Tibial nerve (tissue), 4 donors: Measurements from ENCODE around the gene BET1L. TPM values are rescaled to one million over a fixed set of nuclear protein-coding genes. Genes with fewer than 3 reads are reported as not detected.

Experiments used
- DNase-seq, 2 donors: peaks; one replicate each; pipeline ENCODE4 v3.0.0-alpha.2; 2019; ENCODE audit warnings: low spot score in 2 of 2
- H3K27ac ChIP-seq, 4 donors: fragments of 200-600 bp; sonication (generic) in 3 of 4; one replicate each; pipeline ENCODE4 v1.5.1; 2017 to 2019; ENCODE audit warnings: mild to moderate bottlenecking in 1 of 4
- H3K27me3 ChIP-seq, 2 donors: fragments of 200-600 bp; sonication (generic) in 1 of 2; one replicate each; pipeline versions ENCODE4 v1.5.1 to v1.6.0; 2017 to 2019
- H3K36me3 ChIP-seq, 3 donors: fragments of 200-600 bp; sonication (generic); one replicate each; pipeline ENCODE4 v1.5.1; 2018 to 2019
- H3K4me1 ChIP-seq, 4 donors: fragments of 200-600 bp; sonication (generic) in 3 of 4; one replicate each; pipeline ENCODE4 v1.5.1; 2017 to 2019
- H3K4me3 ChIP-seq, 4 donors: fragments of 200-600 bp; sonication (generic) in 3 of 4; one replicate each; pipeline ENCODE4 v1.5.1; 2017 to 2019; ENCODE audit warnings: mild to moderate bottlenecking in 1 of 4, moderate library complexity in 1 of 4
- H3K9me3 ChIP-seq, 4 donors: fragments of 200-600 bp; sonication (generic) in 3 of 4; one replicate each; pipeline ENCODE4 v1.5.1; 2017 to 2019
- EP300 ChIP-seq, 2 donors: sonication (generic); formaldehyde crosslinking; IDR thresholded peaks; one replicate each; pipeline ENCODE4 v1.6.1; 2017; ENCODE audit warnings: antibody characterized with exemption in 2 of 2, mild to moderate bottlenecking in 1 of 2
- POLR2A ChIP-seq, 2 donors: fragments of 450-650 bp; IDR thresholded peaks; one replicate each; pipeline ENCODE4 v1.6.1; 2017; ENCODE audit warnings: antibody characterized with exemption in 2 of 2, mild to moderate bottlenecking in 2 of 2, moderate library complexity in 2 of 2
- WGBS, 2 donors: methylation state at CpG; one replicate each; pipeline ENCODE4 v1.1.5; 2018; 5-methylcytosine and 5-hydroxymethylcytosine counted together
- total RNA-seq, 4 donors: library from RNA; depleted of rRNA; stranded (reverse); fragments of >200 nt; gene quantifications; one replicate each; pipeline ENCODE4 v1.1.0, GENCODE V29; 2016
- TF ChIP-seq, protein P1 (sequence below), 5 experiments: fragments of 200-600 bp in 3 of 5; fragments of 450-650 bp in 2 of 5; sonication (generic) in 3 of 5; IDR thresholded peaks; one replicate each; pipeline ENCODE4 v1.5.1; 2016 to 2019; ENCODE audit warnings: antibody characterized with exemption in 5 of 5, mild to moderate bottlenecking in 3 of 5, moderate library complexity in 2 of 5

Gene BET1L
- total RNA-seq, 4 donors from 2014 or later: 30.9 to 43.9 (median 38.7) TPM

DNA sequence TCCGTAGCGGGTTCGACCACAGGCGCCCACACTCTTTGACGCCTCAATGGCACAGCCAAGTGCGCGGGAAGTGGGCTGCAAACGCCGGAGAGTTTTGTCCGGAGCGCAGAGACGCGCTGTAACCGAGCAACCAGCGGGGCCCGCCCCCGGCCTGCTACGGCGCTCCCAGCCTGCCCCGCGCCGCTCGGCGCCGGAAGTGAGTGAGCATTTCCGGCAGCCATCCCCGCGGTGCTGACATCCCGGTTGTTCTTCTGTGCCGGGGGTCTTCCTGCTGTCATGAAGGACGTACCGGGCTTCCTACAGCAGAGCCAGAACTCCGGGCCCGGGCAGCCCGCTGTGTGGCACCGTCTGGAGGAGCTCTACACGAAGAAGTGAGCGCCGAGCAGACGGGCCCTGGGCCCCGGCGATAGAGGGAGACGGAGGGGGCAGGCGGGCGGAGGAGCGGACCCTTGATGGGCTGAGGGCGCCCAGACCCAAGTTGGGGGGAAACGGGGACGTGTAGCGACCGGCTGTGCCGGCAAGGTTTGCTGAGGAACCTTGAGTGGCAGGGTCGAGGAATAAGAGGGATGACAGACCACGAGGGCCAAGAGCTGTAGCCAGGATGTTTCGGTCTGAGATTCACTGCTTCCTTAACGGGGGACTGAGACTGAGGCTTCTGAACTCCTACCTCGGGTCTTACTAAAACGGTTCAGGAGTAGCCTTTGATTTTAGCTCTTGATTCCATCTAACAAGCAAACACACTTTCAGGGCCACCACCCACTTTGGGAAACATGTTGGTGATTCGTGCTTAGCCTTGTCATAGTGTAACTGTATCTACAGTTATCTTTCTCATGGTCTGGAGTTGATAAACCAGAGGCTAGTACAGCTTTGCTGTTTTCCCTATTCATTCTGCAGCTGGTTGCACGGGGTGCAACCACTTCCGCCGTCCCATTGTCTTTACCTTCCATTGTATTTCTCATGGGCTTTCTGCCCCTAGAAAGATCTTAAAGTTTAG is 29.9 kb upstream of the BET1L start, which contains the start of gene PSMD13:
PSMD13 (plus strand) TSS at position 203 of the 994 bp plus-strand sequence; CDS start at position 277, 74 bp downstream.
- peak; percentile 68 to 70 for DNase-seq
- Histone ChIP-seq H3K27ac (peak within 1 kb of the TSS; percentile 72 to 96 (median 93)), H3K27me3 (no peaks in the 10 kb centered on the region), H3K36me3 (peaks cover 0 to 36% (median 0%) of the 10 kb centered on the region in 3 donors), H3K9me3 (no peaks in the 10 kb centered on the region), H3K4me1 (peaks cover 0 to 42% (median 16%) of the 10 kb centered on the region in 4 donors), H3K4me3 (peak within 1 kb of the TSS; percentile 80 to 96 (median 89))
- TF ChIP-seq POLR2A (IDR thresholded peaks at IDR 0.05) (peak in 1 of 2 donors; percentile 55), EP300 (IDR thresholded peaks at IDR 0.05) (peak; percentile 74 to 82)
- TF ChIP-seq, protein P1, sequence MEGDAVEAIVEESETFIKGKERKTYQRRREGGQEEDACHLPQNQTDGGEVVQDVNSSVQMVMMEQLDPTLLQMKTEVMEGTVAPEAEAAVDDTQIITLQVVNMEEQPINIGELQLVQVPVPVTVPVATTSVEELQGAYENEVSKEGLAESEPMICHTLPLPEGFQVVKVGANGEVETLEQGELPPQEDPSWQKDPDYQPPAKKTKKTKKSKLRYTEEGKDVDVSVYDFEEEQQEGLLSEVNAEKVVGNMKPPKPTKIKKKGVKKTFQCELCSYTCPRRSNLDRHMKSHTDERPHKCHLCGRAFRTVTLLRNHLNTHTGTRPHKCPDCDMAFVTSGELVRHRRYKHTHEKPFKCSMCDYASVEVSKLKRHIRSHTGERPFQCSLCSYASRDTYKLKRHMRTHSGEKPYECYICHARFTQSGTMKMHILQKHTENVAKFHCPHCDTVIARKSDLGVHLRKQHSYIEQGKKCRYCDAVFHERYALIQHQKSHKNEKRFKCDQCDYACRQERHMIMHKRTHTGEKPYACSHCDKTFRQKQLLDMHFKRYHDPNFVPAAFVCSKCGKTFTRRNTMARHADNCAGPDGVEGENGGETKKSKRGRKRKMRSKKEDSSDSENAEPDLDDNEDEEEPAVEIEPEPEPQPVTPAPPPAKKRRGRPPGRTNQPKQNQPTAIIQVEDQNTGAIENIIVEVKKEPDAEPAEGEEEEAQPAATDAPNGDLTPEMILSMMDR (IDR thresholded peaks at IDR 0.05): peak in 1 of 5 experiments; percentile 26
- WGBS, 2 donors: 2 to 4% methylated on average over 40 to 45 of the region's 62 CpGs

DNA sequence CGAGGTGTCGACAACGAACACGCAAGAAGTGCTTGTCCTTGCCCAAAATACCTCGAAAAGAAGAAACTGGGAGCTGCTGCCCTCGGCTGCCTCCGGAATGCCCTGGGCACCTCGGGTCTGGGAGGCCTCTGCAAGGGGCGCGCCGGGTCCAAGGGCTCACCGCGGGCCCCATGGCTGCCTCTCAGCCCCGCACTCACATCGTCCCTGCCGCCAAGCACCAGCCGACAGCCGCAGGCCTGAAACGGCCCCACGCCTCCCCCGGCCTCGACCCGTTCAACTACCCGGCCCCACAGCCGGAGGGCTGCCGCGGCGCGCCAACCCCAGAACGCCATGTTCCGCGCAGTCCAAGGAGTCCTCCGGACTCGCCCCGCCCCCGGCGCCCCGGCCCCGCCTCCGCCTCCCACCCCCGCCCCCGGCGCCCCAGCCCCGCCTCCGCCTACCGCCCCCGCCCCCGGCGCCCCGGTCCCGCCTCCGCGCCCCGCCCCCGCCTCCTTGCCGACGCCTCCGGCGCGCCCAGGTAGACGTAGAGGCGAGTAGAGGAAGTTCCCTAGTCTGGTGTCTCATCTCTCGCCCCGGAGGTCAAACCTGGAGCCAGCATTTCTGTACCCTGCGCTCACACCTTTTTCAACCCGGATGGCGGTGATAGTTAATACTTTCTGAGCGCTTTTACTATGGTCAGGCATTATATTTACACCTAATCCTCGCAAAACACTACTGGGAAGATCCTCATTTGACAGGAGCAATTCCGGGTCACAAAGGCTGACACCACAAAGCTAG is 29.0 kb upstream of the BET1L start, which contains the start of gene SIRT3:
SIRT3 (minus strand) TSS at position 346 of the 777 bp plus-strand sequence; CDS start at position 332, 14 bp downstream.
- Histone ChIP-seq H3K9me3 (no peaks in the 10 kb centered on the region), H3K36me3 (peaks cover 0 to 35% (median 0%) of the 10 kb centered on the region in 3 donors), H3K4me3 (peak within 1 kb of the TSS; percentile 80 to 96 (median 89)), H3K27me3 (no peaks in the 10 kb centered on the region), H3K27ac (peak within 1 kb of the TSS; percentile 72 to 96 (median 93)), H3K4me1 (peaks cover 0 to 42% (median 16%) of the 10 kb centered on the region in 4 donors)
- peak; percentile 64 to 68 for DNase-seq
- WGBS, 2 donors: 0 to 1% methylated on average over 20 to 35 of the region's 70 CpGs
- no peak for TF ChIP-seq POLR2A (IDR thresholded peaks at IDR 0.05)
- TF ChIP-seq EP300 (IDR thresholded peaks at IDR 0.05): no peak
- TF ChIP-seq, protein P1 (IDR thresholded peaks at IDR 0.05): peak in 3 of 5 experiments; percentile 17 to 59 (median 44)

GRCh38 chr11:235609-235996 is 28.4 kb upstream of the BET1L start:
- H3K4me1 ChIP-seq: peaks cover 0 to 42% (median 16%) of the 10 kb centered on the region in 4 donors
- no peaks in the 10 kb centered on the region for H3K9me3 ChIP-seq
- H3K27me3 ChIP-seq: no peaks in the 10 kb centered on the region
- DNase-seq: no peak
- 2 to 3% methylated on average over 13 of the region's 13 CpGs for WGBS, 2 donors
- H3K27ac ChIP-seq: peak overlapping the region; percentile 72 to 96 (median 93)
- TF ChIP-seq, protein P1 (IDR thresholded peaks at IDR 0.05): no peak
- TF ChIP-seq EP300 (IDR thresholded peaks at IDR 0.05) (no peak), POLR2A (IDR thresholded peaks at IDR 0.05) (no peak)
- peaks cover 0 to 30% (median 0%) of the 10 kb centered on the region in 3 donors for H3K36me3 ChIP-seq
- H3K4me3 ChIP-seq: peak overlapping the region; percentile 80 to 93 (median 83)

- DNase-seq: no peak
- Histone ChIP-seq H3K27ac (peak overlapping the region in 2 of 4 donors; percentile 91 to 95), H3K4me3 (peak overlapping the region; percentile 80 to 93 (median 83)), H3K27me3 (no peaks in the 10 kb centered on the region), H3K9me3 (no peaks in the 10 kb centered on the region), H3K36me3 (peaks cover 0 to 30% (median 0%) of the 10 kb centered on the region in 3 donors), H3K4me1 (peaks cover 0 to 42% (median 16%) of the 10 kb centered on the region in 4 donors)
- WGBS, 2 donors: 82 to 86% methylated on average over 8 of the region's 8 CpGs
- no peak for TF ChIP-seq POLR2A (IDR thresholded peaks at IDR 0.05)
- TF ChIP-seq EP300 (IDR thresholded peaks at IDR 0.05): no peak
- TF ChIP-seq, protein P1 (IDR thresholded peaks at IDR 0.05): no peak
These were observed 28.0 kb upstream of the BET1L start for GRCh38 chr11:235180-235579.
